H1 (cell line): Measurements from ENCODE around the gene APOL6. TPM values are rescaled to one million over a fixed set of nuclear protein-coding genes. Genes with fewer than 3 reads are reported as not detected.
A peak's percentile ranks its signal among the peaks of the same experiment; 100 is the strongest.

Source experiments
- CTCF ChIA-PET: fragments of 300-600 bp; sonication (Branson Sonifier 250); formaldehyde crosslinking; loops from one replicate; lab custom pipeline; 2021; ENCODE audit not compliant: partially characterized antibody; lab: Charles Lee
- POLR2A ChIA-PET: fragments of 300-600 bp; sonication (Branson Sonifier 250); formaldehyde crosslinking; loops from one replicate; lab custom pipeline; 2021; ENCODE audit warnings: inconsistent platforms; ENCODE audit not compliant: partially characterized antibody; lab: Charles Lee
- DNase-seq, 2 experiments: peaks; one replicate each; pipeline versions ENCODE4 v3.0.0 to v3.0.0-alpha.2; 2010 to 2022; ENCODE audit warnings: low spot score in 2 of 2, low read depth in 1 of 2, mixed read lengths in 1 of 2
- FAIRE-seq: peaks from 2 replicates; lab custom pipeline; 2011; peaks lifted over from hg19 to GRCh38; lab: Jason Lieb, UNC
- H2AFZ ChIP-seq: 2 replicates; pipeline ENCODE4 v1.8.1; 2012; ENCODE audit warnings: low read length, inconsistent platforms
- H2AK5ac ChIP-seq: 2 replicates; pipeline ENCODE4 v1.6.1; 2013; ENCODE audit warnings: low read depth, low read length
- H2BK120ac ChIP-seq: replicated peaks from 2 replicates; pipeline ENCODE3; 2013; ENCODE audit warnings: low read depth, low read length, inconsistent platforms
- H2BK12ac ChIP-seq: 2 replicates; pipeline ENCODE4 v1.6.1; 2013; ENCODE audit warnings: low read depth, low read length
- H2BK15ac ChIP-seq: 2 replicates; pipeline ENCODE4 v1.6.1; 2013; ENCODE audit warnings: low read length
- H2BK20ac ChIP-seq: 2 replicates; pipeline ENCODE4 v1.6.1; 2013; ENCODE audit warnings: low read length
- H2BK5ac ChIP-seq: 2 replicates; pipeline ENCODE4 v1.6.1; 2013; ENCODE audit warnings: low read depth, low read length
- H3K14ac ChIP-seq: 2 replicates; pipeline ENCODE4 v1.6.1; 2013; ENCODE audit warnings: inconsistent platforms; ENCODE audit not compliant: insufficient read length
- H3K18ac ChIP-seq: 2 replicates; pipeline ENCODE4 v1.6.1; 2013; ENCODE audit warnings: low read length; ENCODE audit errors: extremely low read depth
- H3K23ac ChIP-seq: 2 replicates; pipeline ENCODE4 v1.6.1; 2013; ENCODE audit warnings: inconsistent platforms; ENCODE audit not compliant: insufficient read length
- H3K23me2 ChIP-seq: 2 replicates; pipeline ENCODE4 v1.6.1; 2013; ENCODE audit warnings: low read depth, low read length
- H3K27ac ChIP-seq: 2 replicates; pipeline ENCODE4 v1.6.1; 2011; ENCODE audit warnings: low read depth, low read length, inconsistent platforms
- H3K27me3 ChIP-seq, 4 experiments: replicated peaks in 1 of 4; 1 replicate in 1 of 4; 2 replicates in 3 of 4; pipeline versions ENCODE4 v1.6.1 to v1.8.1; 2011 to 2013; ENCODE audit warnings: low read length in 3 of 4, mild to moderate bottlenecking in 3 of 4, inconsistent platforms in 2 of 4, mixed read lengths in 2 of 4, moderate library complexity in 1 of 4; ENCODE audit not compliant: control insufficient read depth in 3 of 4, insufficient read depth in 3 of 4; ENCODE audit errors: extremely low read depth in 1 of 4
- H3K36me3 ChIP-seq, 4 experiments: 2 replicates each; pipeline versions ENCODE4 v1.6.1 to v1.8.1; 2011 to 2013; ENCODE audit warnings: mild to moderate bottlenecking in 4 of 4, low read length in 3 of 4, moderate library complexity in 2 of 4, control low read depth in 1 of 4, inconsistent platforms in 1 of 4; ENCODE audit not compliant: insufficient read depth in 4 of 4, control insufficient read depth in 2 of 4
- H3K4ac ChIP-seq: replicated peaks from 2 replicates; pipeline ENCODE3; 2013; ENCODE audit warnings: low read length, low read depth, mixed read lengths, inconsistent platforms; ENCODE audit not compliant: insufficient read length
- H3K4me1 ChIP-seq, 4 experiments: replicated peaks in 1 of 4; 1 replicate in 1 of 4; 2 replicates in 3 of 4; pipeline versions ENCODE4 v1.6.1 to v1.8.1; 2011 to 2013; ENCODE audit warnings: low read length in 3 of 4, inconsistent platforms in 2 of 4, mixed read lengths in 1 of 4; ENCODE audit not compliant: insufficient read depth in 4 of 4, control insufficient read depth in 3 of 4
- H3K4me2 ChIP-seq, 2 experiments: 2 replicates each; pipeline versions ENCODE4 v1.6.1 to v1.8.1; 2011 to 2013; ENCODE audit warnings: low read depth in 2 of 2, low read length in 2 of 2, control low read depth in 1 of 2, inconsistent platforms in 1 of 2, mild to moderate bottlenecking in 1 of 2; ENCODE audit not compliant: insufficient read depth in 1 of 2
- H3K4me3 ChIP-seq, 4 experiments: fragments of 200-600, 300-600 bp in 1 of 4; sonication (generic), shearing (Covaris generic), sonication (Bioruptor Twin) in 1 of 4; 2 replicates each; pipeline versions ENCODE4 v1.5.1 to v1.8.1; 2011 to 2016; ENCODE audit warnings: low read length in 4 of 4, low read depth in 3 of 4, control low read depth in 2 of 4, inconsistent platforms in 2 of 4, mild to moderate bottlenecking in 2 of 4, mixed read lengths in 1 of 4, moderate library complexity in 1 of 4; ENCODE audit not compliant: insufficient read depth in 2 of 4; ENCODE audit errors: extremely low read depth in 1 of 4
- H3K56ac ChIP-seq: replicated peaks from 2 replicates; pipeline ENCODE3; 2013; ENCODE audit warnings: low read depth, mild to moderate bottlenecking, mixed read lengths, low read length, inconsistent platforms; ENCODE audit not compliant: insufficient read length
- H3K79me1 ChIP-seq: 2 replicates; pipeline ENCODE4 v1.6.1; 2013; ENCODE audit warnings: low read depth, low read length, control low read depth
- H3K79me2 ChIP-seq, 2 experiments: 2 replicates each; pipeline versions ENCODE4 v1.6.1 to v1.8.1; 2012 to 2013; ENCODE audit warnings: low read length in 2 of 2, mild to moderate bottlenecking in 2 of 2, inconsistent platforms in 1 of 2; ENCODE audit not compliant: insufficient read depth in 2 of 2, control insufficient read depth in 1 of 2
- H3K9ac ChIP-seq, 4 experiments: replicated peaks in 1 of 4; 1 replicate in 1 of 4; 2 replicates in 3 of 4; pipeline versions ENCODE4 v1.6.1 to v1.8.1; 2011 to 2013; ENCODE audit warnings: low read depth in 3 of 4, low read length in 3 of 4, control low read depth in 2 of 4, mild to moderate bottlenecking in 2 of 4, moderate library complexity in 2 of 4, inconsistent platforms in 1 of 4; ENCODE audit errors: extremely low read depth in 1 of 4
- H3K9me3 ChIP-seq, 2 experiments: 2 replicates each; pipeline versions ENCODE4 v1.6.1 to v1.8.1; 2012 to 2013; ENCODE audit warnings: mild to moderate bottlenecking in 2 of 2, moderate library complexity in 2 of 2, control low read depth in 1 of 2, inconsistent platforms in 1 of 2, low read depth in 1 of 2, low read length in 1 of 2, mixed read lengths in 1 of 2; ENCODE audit not compliant: insufficient read depth in 2 of 2
- H4K20me1 ChIP-seq, 2 experiments: replicated peaks in 1 of 2; 2 replicates each; pipeline versions ENCODE3 to v1.8.1; 2011 to 2013; ENCODE audit warnings: inconsistent platforms in 2 of 2, low read length in 2 of 2, mild to moderate bottlenecking in 1 of 2; ENCODE audit not compliant: insufficient read depth in 2 of 2, control insufficient read depth in 1 of 2
- H4K5ac ChIP-seq: 2 replicates; pipeline ENCODE4 v1.6.1; 2013; ENCODE audit warnings: low read length, low read depth, mixed read lengths, inconsistent platforms; ENCODE audit not compliant: insufficient read length
- H4K8ac ChIP-seq: 2 replicates; pipeline ENCODE4 v1.8.0; 2013; ENCODE audit warnings: mild to moderate bottlenecking, moderate library complexity, low read length, inconsistent platforms; ENCODE audit not compliant: insufficient read depth; ENCODE audit errors: extremely low read depth
- H4K91ac ChIP-seq: replicated peaks from 2 replicates; pipeline ENCODE3; 2013; ENCODE audit warnings: low read length, mixed read lengths, inconsistent platforms; ENCODE audit not compliant: insufficient read length
- SIRT6 ChIP-seq: IDR thresholded peaks from one replicate; pipeline ENCODE4 v1.7.1; 2012; ENCODE audit warnings: low read length, inconsistent platforms
- SP4 ChIP-seq: IDR thresholded peaks from 2 replicates; pipeline ENCODE4 v1.6.1; 2012; ENCODE audit warnings: low read length, inconsistent platforms
- USF2 ChIP-seq: IDR thresholded peaks from 2 replicates; pipeline ENCODE4 v1.6.1; 2011; ENCODE audit warnings: low read length, improper control_type of control experiment
- WGBS, 2 experiments: shearing (Covaris generic) in 1 of 2; methylation state at CpG; one replicate each; pipeline versions ENCODE4 v1.1.6 to v1.1.7; 2013 to 2015; ENCODE audit warnings: low lambda C conversion rate in 2 of 2, mixed read lengths in 2 of 2, inconsistent platforms in 1 of 2, low coverage in 1 of 2, missing lambda C conversion rate in 1 of 2; ENCODE audit not compliant: insufficient replicate concordance in 2 of 2, insufficient coverage in 1 of 2, insufficient read length in 1 of 2; ENCODE audit errors: extremely low coverage in 1 of 2, missing lambda C conversion rate in 1 of 2; 5-methylcytosine and 5-hydroxymethylcytosine counted together
- polyA plus RNA-seq, 7 experiments: library from polyadenylated mRNA; depleted of rRNA in 3 of 7; stranded (reverse) in 5 of 7; unstranded in 2 of 7; fragments of >200 nt in 5 of 7; fragments of 200-250 nt in 2 of 7; gene quantifications; 1 replicate in 5 of 7; 2 replicates in 1 of 7; 4 replicates in 1 of 7; pipeline versions ENCODE4 v1.2.1 to v1.2.3, GENCODE V29; 2011 to 2013; ENCODE audit warnings: missing spikeins in 2 of 7, mixed read lengths in 2 of 7
- total RNA-seq: library from RNA; stranded (reverse); fragmentation: NEBNext Ultra II Directional; extraction: Animal tissue kit (Norgen Biotek cat#: 25700); gene quantifications from 2 replicates; pipeline ENCODE4 v1.2.1, GENCODE V29; 2021
- TF ChIP-seq, protein P1 (sequence below): IDR thresholded peaks from 2 replicates; pipeline ENCODE4 v1.6.1; 2012; ENCODE audit warnings: low read length, inconsistent platforms
- TF ChIP-seq, protein P2 (sequence below): IDR thresholded peaks from 2 replicates; pipeline ENCODE4 v1.6.1; 2012; ENCODE audit warnings: inconsistent platforms

Gene APOL6
- total and polyA plus RNA-seq, 2 of the 8 experiments (the other 6 are each of a cell fraction or from before 2014, with no cell fraction given): 0.06 to 0.13 TPM

GRCh38 chr22:35618427-35619223, 29.6 kb upstream of the APOL6 start:
- Histone ChIP-seq H3K14ac (no peak overlapping the region), H3K27ac (no peak overlapping the region), H2AK5ac (no peak overlapping the region), H3K79me2 (no peaks in the 10 kb centered on the region), H3K9me3 (no peaks in the 10 kb centered on the region), H3K4ac (no peak overlapping the region), H4K91ac (no peak overlapping the region), H4K8ac (no peak overlapping the region), H4K5ac (no peak overlapping the region), H3K4me1 (peaks cover 0 to 16% (median 10%) of the 10 kb centered on the region in 4 experiments; a peak in 4 of 7 replicates), H3K56ac (peak overlapping the region; percentile 91), H3K18ac (no peak overlapping the region), H2BK12ac (no peak overlapping the region), H3K23me2 (peaks cover 7% of the 10 kb centered on the region; the same call in 1 of the 2 replicates), H4K20me1 (no peaks in the 10 kb centered on the region), H2BK5ac (no peak overlapping the region), H2BK120ac (no peak overlapping the region), H3K23ac (no peak overlapping the region), H3K9ac (no peak overlapping the region)
- ChIA-PET POLR2A (no interaction called here), CTCF (interaction anchor here (1.3 to 1.6 kb wide), 2 partner anchors 8 to 66 kb away, joined by 3 to 4 read pairs; no protein-coding TSS in a partner anchor)
- no peak for DNase-seq
- no peak for FAIRE-seq
- TF ChIP-seq SIRT6 (no peak), USF2 (no peak), SP4 (no peak)
- TF ChIP-seq, protein P1, sequence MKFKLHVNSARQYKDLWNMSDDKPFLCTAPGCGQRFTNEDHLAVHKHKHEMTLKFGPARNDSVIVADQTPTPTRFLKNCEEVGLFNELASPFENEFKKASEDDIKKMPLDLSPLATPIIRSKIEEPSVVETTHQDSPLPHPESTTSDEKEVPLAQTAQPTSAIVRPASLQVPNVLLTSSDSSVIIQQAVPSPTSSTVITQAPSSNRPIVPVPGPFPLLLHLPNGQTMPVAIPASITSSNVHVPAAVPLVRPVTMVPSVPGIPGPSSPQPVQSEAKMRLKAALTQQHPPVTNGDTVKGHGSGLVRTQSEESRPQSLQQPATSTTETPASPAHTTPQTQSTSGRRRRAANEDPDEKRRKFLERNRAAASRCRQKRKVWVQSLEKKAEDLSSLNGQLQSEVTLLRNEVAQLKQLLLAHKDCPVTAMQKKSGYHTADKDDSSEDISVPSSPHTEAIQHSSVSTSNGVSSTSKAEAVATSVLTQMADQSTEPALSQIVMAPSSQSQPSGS: no peak
- TF ChIP-seq, protein P2, sequence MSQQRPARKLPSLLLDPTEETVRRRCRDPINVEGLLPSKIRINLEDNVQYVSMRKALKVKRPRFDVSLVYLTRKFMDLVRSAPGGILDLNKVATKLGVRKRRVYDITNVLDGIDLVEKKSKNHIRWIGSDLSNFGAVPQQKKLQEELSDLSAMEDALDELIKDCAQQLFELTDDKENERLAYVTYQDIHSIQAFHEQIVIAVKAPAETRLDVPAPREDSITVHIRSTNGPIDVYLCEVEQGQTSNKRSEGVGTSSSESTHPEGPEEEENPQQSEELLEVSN: no peak
- TF ChIP-seq, all 59 proteins: peak for 0
- Histone ChIP-seq H3K4me2 (no peak overlapping the region), H3K79me1 (no peaks in the 10 kb centered on the region), H3K4me3 (no peak overlapping the region), H2BK20ac (no peak overlapping the region), H3K27me3 (no peaks in the 10 kb centered on the region; a peak in 1 of 7 replicates), H2BK15ac (no peak overlapping the region), H3K36me3 (no peaks in the 10 kb centered on the region), H2AFZ (no peak overlapping the region)
- 100% methylated on average over 1 of the region's 1 CpG for WGBS, 2 experiments
